HepG2 (cell line): ENCODE data around the gene SMIM24. TPM values are rescaled to one million over a fixed set of nuclear protein-coding genes. Genes with fewer than 3 reads are reported as not detected.

Experiments
- FOXA1 ChIP-seq, 2 experiments: fragments of 450-650 bp in 1 of 2; sonication (generic) in 1 of 2; formaldehyde crosslinking in 1 of 2; IDR thresholded peaks; 2 replicates each; pipeline versions ENCODE4 v1.4.0 to v1.6.1; 2016 to 2020; ENCODE audit warnings: missing genetic modification reagents in 1 of 2
- GATAD2A ChIP-seq: IDR thresholded peaks from 2 replicates; pipeline ENCODE4 v1.6.1; 2016
- HIVEP1 ChIP-seq: sonication (generic); formaldehyde crosslinking; IDR thresholded peaks from 2 replicates; pipeline ENCODE4 v1.4.0; 2020; ENCODE audit warnings: mild to moderate bottlenecking, missing genetic modification reagents
- MAFK ChIP-seq, 2 experiments: IDR thresholded peaks in 1 of 2; conservative IDR thresholded peaks in 1 of 2; 2 replicates each; pipeline ENCODE4 v1.6.1; 2011; ENCODE audit warnings: improper control_type of control experiment in 2 of 2, low read length in 2 of 2
- NR0B2 ChIP-seq: sonication (generic); formaldehyde crosslinking; IDR thresholded peaks from 2 replicates; pipeline ENCODE4 v1.4.0; 2020; ENCODE audit warnings: mild to moderate bottlenecking, missing genetic modification reagents
- THAP11 ChIP-seq: IDR thresholded peaks from 2 replicates; pipeline ENCODE4 v1.6.1; 2016; ENCODE audit warnings: missing biosample characterization, missing genetic modification reagents
- ZNF318 ChIP-seq: sonication (generic); formaldehyde crosslinking; IDR thresholded peaks from 2 replicates; pipeline ENCODE4 v1.4.0; 2020; ENCODE audit warnings: mild to moderate bottlenecking, missing genetic modification reagents
- ZNF329 ChIP-seq: sonication (generic); formaldehyde crosslinking; IDR thresholded peaks from 2 replicates; pipeline ENCODE4 v1.9.0; 2021; ENCODE audit warnings: low read depth, mild to moderate bottlenecking, missing genetic modification reagents
- ZNF441 ChIP-seq: sonication (generic); formaldehyde crosslinking; IDR thresholded peaks from 2 replicates; pipeline ENCODE4 v1.7.0; 2021; ENCODE audit warnings: missing genetic modification reagents, borderline replicate concordance
- ZNF569 ChIP-seq: sonication (generic); formaldehyde crosslinking; IDR thresholded peaks from 2 replicates; pipeline ENCODE4 v1.5.0; 2020; ENCODE audit warnings: mild to moderate bottlenecking, missing genetic modification reagents, moderate library complexity, borderline replicate concordance
- ZNF616 ChIP-seq: sonication (generic); formaldehyde crosslinking; IDR thresholded peaks from 2 replicates; pipeline ENCODE4 v1.5.0; 2020; ENCODE audit warnings: low read depth, mild to moderate bottlenecking, missing genetic modification reagents
- ZNF749 ChIP-seq: sonication (generic); formaldehyde crosslinking; IDR thresholded peaks from 2 replicates; pipeline ENCODE4 v1.8.0; 2022; ENCODE audit warnings: mild to moderate bottlenecking, missing genetic modification reagents, moderate library complexity, borderline replicate concordance
- ZSCAN21 ChIP-seq: sonication (generic); formaldehyde crosslinking; IDR thresholded peaks from 2 replicates; pipeline ENCODE4 v1.8.0; 2022; ENCODE audit warnings: mild to moderate bottlenecking, missing genetic modification reagents, moderate library complexity, borderline replicate concordance
- polyA plus RNA-seq, 8 experiments: library from polyadenylated mRNA; depleted of rRNA in 3 of 8; stranded (reverse) in 7 of 8; unstranded in 1 of 8; fragments of >200 nt; fragmentation: Illumina TruSeq in 4 of 8; extraction: Trizol in 4 of 8; gene quantifications; 2 replicates each; pipeline versions ENCODE4 v1.2.1 to v1.2.3, GENCODE V29; 2011 to 2016; ENCODE audit warnings: low read depth in 4 of 8, missing spikeins in 1 of 8, mixed read lengths in 1 of 8; ENCODE audit not compliant: insufficient read depth in 1 of 8
- total RNA-seq, 5 experiments: library from RNA; depleted of rRNA; stranded (reverse); fragments of >200 nt; fragmentation: Illumina TruSeq; extraction: Trizol; gene quantifications; 2 replicates each; pipeline ENCODE4 v1.2.3, GENCODE V29; 2016; ENCODE audit warnings: low read depth in 1 of 5
- TF ChIP-seq, protein P1 (sequence below): sonication (generic); formaldehyde crosslinking; IDR thresholded peaks from 2 replicates; pipeline ENCODE4 v1.8.1; 2022; ENCODE audit warnings: mild to moderate bottlenecking, missing genetic modification reagents
- TF ChIP-seq, protein P2 (sequence below): IDR thresholded peaks from 2 replicates; pipeline ENCODE4 v1.6.1; 2016; ENCODE audit warnings: mild to moderate bottlenecking

The SMIM24 gene
- total and polyA plus RNA-seq, 2 of the 13 experiments (the other 11 are each of a cell fraction or from before 2014, with no cell fraction given) = 11.2 to 70.6 TPM

GRCh38 chr19:3481241-3482090 lies 1.1 kb upstream of the SMIM24 start (continued):
- TF ChIP-seq ZNF318 (CRISPR knock-in tag) (peak; percentile 82; the same call in 1 of the 2 replicates), ZNF329 (no peak), HIVEP1 (CRISPR knock-in tag) (peak; percentile 92), MAFK (conservative IDR thresholded peaks at IDR 0.05 in 1 of 2, IDR thresholded peaks at IDR 0.05 in 1 of 2; ENCODE audit: low read length in 2 of 2) (no peak), ZSCAN21 (CRISPR knock-in tag) (peak; percentile 86; the same call in 1 of the 2 replicates), THAP11 (no peak), GATAD2A (no peak), ZNF749 (0 out of 2 replicates have a peak, but pooled peaks have one; percentile 26), ZNF441 (peak; percentile 63; the same call in 1 of the 2 replicates), ZNF569 (CRISPR knock-in tag) (0 out of 2 replicates have a peak, but pooled peaks have one; percentile 86), NR0B2 (peak; percentile 87), ZNF616 (CRISPR knock-in tag) (peak; percentile 96), FOXA1 (IDR thresholded peaks at IDR 0.05) (no peak), FOXA1 (CRISPR knock-in tag; IDR thresholded peaks at IDR 0.05) (no peak)
- TF ChIP-seq, protein P1, sequence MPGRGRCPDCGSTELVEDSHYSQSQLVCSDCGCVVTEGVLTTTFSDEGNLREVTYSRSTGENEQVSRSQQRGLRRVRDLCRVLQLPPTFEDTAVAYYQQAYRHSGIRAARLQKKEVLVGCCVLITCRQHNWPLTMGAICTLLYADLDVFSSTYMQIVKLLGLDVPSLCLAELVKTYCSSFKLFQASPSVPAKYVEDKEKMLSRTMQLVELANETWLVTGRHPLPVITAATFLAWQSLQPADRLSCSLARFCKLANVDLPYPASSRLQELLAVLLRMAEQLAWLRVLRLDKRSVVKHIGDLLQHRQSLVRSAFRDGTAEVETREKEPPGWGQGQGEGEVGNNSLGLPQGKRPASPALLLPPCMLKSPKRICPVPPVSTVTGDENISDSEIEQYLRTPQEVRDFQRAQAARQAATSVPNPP = no peak
- TF ChIP-seq, protein P2, sequence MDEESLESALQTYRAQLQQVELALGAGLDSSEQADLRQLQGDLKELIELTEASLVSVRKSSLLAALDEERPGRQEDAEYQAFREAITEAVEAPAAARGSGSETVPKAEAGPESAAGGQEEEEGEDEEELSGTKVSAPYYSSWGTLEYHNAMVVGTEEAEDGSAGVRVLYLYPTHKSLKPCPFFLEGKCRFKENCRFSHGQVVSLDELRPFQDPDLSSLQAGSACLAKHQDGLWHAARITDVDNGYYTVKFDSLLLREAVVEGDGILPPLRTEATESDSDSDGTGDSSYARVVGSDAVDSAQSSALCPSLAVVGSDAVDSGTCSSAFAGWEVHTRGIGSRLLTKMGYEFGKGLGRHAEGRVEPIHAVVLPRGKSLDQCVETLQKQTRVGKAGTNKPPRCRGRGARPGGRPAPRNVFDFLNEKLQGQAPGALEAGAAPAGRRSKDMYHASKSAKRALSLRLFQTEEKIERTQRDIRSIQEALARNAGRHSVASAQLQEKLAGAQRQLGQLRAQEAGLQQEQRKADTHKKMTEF (CRISPR knock-in tag) = 0 out of 2 replicates have a peak, but pooled peaks have one; percentile 33
